GDM1 (cell line): Measurements from ENCODE around the gene PLEKHF1.

ENCODE experiments used
- DNase-seq: peaks from one replicate; lab custom pipeline; 2025; lab: John Stamatoyannopoulos, UW

Gene PLEKHF1

GRCh38 chr19:29634423-29635130 lies 30.7 kb upstream of the PLEKHF1 start:
- no peak for DNase-seq

DNA sequence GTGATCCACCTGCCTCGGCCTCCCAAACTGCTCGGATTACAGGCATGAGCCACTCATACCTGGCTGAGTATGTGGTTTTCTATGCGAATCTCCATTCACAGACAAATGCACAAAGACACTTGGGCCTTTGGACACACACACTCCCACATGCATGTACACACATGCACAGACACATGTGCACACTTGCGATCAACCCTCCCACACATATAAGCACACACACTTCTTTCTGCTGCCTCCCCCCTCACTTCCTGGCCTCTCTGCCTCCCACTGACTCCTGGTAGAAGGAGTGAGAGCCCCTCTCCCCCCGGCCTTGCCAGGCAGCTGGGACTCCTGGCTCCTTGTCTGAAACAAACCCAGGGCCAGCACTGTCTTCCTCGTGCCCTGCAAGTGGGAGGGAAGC lies 29.3 kb upstream of the PLEKHF1 start:
- no peak for DNase-seq

GRCh38 chr19:29636553-29637360 lies 28.5 kb upstream of the PLEKHF1 start:
- no peak for DNase-seq

DNA sequence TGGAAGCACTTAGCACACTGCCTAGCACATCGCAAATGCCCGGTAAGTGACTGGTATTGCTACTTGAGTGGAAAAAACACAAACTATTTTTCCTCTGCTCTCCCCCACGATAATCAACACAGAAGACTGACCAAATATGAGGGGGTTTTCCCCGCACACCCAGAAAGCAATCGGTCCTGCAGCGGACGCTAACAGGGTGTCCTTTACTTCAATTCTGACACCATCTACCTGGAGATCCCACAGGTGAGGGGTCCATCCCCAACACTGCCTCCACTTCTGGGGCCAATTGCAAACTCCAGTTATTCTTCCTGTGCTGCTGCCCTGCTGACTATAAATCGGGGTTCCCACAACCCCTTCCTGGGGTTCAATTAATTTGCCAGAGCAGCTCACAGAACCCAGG lies 26.2 kb upstream of the PLEKHF1 start:
- DNase-seq = no peak

GRCh38 chr19:29640231-29640630 lies 25.0 kb upstream of the PLEKHF1 start:
- DNase-seq = no peak

- DNase-seq = no peak
Observed at GRCh38 chr19:29641597-29641996, 23.7 kb upstream of the PLEKHF1 start.

DNA sequence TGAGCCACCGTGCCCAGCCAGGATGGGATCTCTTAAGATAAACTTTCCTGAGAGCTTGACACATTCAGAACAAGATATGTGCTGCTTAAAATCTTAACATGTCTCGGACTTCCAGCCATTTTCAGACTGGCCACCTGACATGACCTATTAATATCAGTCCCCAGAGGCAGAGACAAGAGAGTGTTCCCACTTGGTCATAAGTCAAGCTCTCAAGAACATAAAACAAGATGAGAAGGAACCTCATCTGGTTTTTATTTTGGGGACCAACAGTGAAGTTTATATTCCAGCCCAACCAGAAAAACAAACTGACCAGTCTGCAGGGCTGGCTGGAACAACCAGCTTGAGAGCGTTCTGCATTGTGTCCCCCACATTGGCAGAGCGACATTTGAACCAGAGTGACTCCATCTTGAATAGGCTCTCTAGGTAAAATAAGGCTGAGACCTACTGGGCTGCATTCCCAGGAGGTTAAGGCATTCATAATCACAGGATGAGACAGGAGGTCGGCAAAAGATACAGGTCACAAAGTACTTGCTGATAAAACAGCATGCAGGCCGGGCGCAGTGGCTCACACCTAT lies 21.8 kb upstream of the PLEKHF1 start:
- no peak for DNase-seq

DNA sequence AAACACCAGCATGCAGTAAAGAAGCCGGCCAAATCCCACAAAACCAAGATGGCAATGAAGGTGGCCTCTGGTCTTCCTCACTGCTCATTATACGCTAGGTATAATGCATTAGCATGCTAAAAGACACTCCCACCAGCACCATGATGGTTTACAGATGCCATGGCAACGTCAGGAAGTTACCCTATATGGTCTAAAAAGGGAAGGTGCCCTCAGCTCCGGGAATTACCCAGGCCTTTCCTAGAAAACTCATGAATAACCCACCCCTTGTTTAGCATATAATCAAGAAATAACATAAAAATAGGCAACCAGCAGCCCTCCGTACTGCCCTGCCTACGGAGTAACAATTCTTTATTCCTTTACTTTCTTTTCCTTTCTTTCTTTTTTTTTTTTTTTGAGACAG lies 21.1 kb upstream of the PLEKHF1 start:
- no peak for DNase-seq

DNA sequence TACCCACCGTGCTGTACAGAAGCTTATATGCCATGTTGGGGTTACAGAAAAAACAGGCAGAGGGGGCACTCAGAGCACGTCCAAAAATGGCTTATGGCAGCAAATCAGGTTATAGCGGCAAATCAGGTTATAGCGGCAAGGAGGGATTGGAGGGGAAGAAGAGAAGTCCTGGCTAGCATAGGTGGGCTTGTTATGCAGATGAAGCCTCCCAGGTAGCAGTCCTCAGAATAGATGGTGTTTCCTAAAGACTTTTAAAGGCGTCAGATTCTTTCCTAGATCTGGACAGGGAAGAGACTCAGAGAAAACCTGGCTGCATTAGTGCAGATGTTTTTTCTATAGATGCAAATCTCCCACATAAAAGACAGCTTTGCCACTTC lies 19.8 kb upstream of the PLEKHF1 start:
- no peak for DNase-seq

DNA sequence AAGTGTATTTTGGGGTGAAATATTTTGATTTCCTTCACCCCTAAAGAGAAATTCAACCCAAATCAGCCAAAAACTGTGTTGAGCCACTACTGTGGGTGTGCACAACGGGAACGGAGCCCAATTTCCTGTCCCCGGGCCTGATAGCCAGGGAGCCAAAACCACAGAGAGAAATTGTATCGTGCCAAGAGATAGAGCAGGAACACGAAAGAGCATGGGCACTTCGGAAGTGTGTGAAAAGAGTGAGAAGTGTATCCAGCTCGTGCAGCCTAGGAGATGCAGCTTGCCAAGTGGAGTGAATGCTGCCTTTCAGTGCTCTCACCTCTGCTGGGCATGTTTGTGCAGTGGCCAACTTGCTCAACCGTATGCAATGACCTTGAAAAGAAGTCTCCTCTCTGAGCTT lies 19.4 kb upstream of the PLEKHF1 start:
- peak; percentile 18 for DNase-seq

DNA sequence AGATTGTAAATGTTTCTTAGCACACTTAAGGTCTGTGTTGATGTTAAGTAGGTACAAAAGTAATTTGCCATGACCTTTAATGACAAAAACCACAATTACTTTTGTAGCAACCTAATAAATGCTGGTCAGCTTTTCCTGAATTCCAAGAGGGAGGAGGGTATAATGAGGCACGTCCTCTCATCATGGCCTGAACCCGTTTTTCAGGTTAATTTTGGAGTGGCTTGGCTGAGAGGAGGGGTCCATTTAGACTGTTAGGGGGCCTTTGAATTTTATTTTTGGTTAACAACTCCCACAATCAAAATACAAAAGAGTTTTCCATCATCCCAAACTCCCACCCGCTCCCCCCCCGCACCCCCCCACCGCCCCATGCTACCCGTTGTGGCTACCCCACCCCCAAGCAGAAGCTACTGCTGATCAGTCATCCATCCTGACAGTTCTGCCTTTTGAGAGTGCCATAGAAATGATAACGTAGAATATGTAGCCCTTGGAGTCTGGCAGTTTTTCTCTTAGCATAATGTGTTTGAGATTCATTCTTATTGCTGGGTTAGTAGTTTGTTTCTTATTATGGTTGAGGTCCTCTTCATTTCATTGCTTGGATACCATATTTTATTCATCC lies 14.4 kb upstream of the PLEKHF1 start:
- DNase-seq = no peak

DNA sequence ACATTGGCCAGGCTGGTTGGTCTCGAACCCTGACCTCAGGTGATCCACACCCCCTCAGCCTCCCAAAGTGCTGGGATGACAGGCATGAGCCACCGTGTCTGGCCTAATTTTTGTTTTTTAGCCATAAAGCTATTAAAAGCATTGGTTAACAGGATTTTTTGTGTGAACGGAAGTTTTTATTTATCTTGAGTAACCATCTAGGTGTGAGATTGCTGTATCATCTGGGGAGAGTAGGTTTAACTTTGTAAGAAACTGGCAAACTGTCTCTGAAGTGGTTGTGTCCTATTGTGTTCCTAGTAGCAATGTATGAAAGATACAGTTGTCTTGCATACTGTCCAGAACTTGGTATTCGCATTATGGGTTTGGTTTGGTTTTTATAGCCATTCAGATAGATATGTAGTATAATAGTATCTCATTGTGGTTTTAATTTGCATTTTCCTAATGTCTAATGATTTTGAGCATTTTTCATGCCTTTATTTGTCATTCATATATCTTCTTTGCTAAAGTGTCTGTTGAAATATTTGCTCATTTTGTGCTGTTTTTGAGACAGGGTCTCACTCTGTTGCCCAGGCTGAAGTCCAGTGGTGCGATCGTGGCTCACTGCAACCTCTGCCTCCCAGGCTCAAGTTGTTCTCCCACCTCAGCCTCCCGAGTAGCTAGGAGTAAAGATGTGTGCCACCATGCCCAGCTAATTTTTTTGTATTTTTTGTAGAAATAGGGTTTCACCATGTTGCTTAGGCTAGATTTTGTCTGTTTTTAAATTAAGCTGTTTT lies 13.5 kb upstream of the PLEKHF1 start:
- DNase-seq = no peak

- DNase-seq = no peak
Observed at GRCh38 chr19:29653398-29653797, 11.9 kb upstream of the PLEKHF1 start.

- DNase-seq = no peak
Observed at GRCh38 chr19:29655648-29656335, 9.5 kb upstream of the PLEKHF1 start.

- DNase-seq = no peak
Observed at GRCh38 chr19:29658221-29658991, 6.9 kb upstream of the PLEKHF1 start.

DNA sequence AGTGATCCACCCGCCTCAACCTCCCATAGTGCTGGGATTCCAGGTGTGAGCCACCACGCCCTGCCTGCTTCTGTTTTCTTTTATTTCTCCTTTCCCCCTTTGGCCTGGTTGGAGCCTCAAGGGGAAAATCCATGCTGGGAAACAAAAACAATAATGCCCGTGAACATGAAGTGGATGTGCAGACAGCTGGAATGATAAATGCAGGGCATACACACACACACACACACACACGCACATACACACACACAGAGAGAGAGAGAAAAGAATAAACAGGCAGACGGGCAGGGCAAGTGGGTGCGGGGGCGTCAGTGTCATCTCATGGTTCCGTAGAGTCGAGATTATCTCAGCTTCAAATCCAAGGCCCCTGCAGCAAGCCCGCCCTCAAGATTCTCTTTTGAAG lies 4.4 kb upstream of the PLEKHF1 start:
- DNase-seq = no peak

DNA sequence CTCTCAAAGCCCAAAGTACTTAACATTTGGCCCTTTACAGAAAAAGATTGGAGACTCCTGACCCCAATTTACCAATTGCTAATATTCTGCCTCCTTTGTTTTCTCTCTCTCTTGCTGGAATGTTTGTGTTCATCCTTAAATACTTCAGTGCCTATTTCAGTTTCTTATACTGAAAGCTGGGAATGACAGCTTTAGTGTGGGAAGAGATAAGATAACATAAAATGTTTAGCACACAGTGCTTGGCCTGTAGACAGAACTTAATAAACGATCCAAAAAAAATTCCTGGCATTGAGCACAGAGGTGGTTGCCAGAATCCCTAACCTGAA lies 3.0 kb upstream of the PLEKHF1 start:
- no peak for DNase-seq

GRCh38 chr19:29662604-29663404 lies 2.5 kb upstream of the PLEKHF1 start:
- no peak for DNase-seq

DNA sequence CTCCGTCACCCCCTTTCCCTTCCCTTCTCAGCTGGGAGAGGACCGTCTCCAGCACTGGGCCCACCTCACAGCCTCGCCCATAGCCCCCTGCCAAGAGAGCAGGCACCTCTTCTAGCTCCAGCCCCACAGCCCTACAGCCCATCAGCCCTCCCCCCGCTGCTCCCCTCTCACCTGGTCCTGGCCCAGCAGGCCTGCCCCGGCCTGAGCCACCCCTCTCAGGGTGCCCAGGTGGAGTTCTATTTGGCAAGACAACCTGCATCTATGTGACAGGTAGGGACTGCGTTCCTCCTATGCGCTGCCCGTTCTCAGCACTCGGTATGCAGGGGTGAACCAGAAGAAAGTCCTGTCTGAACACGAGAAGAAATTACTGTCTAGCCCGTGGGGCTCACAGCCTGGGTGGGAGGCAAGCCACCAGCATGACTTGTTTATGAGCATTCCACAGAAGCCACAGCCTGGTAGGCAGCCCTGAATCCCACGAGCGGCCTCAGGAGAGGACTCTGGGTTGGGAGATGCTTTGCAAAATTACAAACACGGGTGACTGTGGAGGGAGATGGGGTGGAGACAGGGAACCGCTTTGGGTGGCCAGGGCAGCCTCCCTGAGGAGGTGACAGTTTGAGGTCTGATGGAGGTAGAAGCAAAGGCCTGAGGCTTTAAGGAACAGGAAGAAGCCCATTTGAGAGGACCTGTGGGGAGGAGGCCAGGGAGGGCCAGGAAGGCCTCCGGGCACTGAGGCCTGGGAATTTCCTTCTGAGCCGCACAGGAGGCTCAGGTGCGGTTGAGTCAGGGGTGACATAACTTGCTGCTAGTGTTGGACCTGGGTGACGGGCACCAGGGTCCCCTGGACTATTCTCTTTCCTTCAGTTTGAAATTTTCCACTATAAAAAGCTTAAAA lies 1.2 kb upstream of the PLEKHF1 start:
- DNase-seq = no peak
